ENCODE results near the gene U2AF1L4. TPM values are rescaled to one million over a fixed set of nuclear protein-coding genes. Genes with fewer than 3 reads are reported as not detected.

U2AF1L4 gene
- total RNA-seq, 4 donors from 2014 or later, result 18.8 to 45.5 (median 21.9) TPM

GRCh38 chr19:35768082-35768421 lies 22.8 kb upstream of the U2AF1L4 start:
- Histone ChIP-seq H3K4me1 (no peaks in the 10 kb centered on the region), H3K9me3 (no peaks in the 10 kb centered on the region), H3K27ac (no peak overlapping the region), H3K36me3 (peaks cover 49% of the 10 kb centered on the region), H3K4me3 (no peak overlapping the region), H3K27me3 (no peaks in the 10 kb centered on the region)
- DNase-seq (ENCODE audit: low spot score in 2 of 2), result no peak
- 91% methylated on average over 4 of the region's 15 CpGs for WGBS
- TF ChIP-seq CTCF (IDR thresholded peaks at IDR 0.05), result no peak
- no peak for TF ChIP-seq POLR2AphosphoS5 (IDR thresholded peaks at IDR 0.05)
- TF ChIP-seq POLR2A (IDR thresholded peaks at IDR 0.05), result no peak
- TF ChIP-seq EP300 (IDR thresholded peaks at IDR 0.05), result no peak

GRCh38 chr19:35767288-35768081 lies 22.3 kb upstream of the U2AF1L4 start:
- peaks cover 49% of the 10 kb centered on the region for H3K36me3 ChIP-seq
- no peaks in the 10 kb centered on the region for H3K4me1 ChIP-seq
- no peak overlapping the region for H3K4me3 ChIP-seq
- H3K27me3 ChIP-seq, result no peaks in the 10 kb centered on the region
- 83% methylated on average over 8 of the region's 34 CpGs for WGBS
- DNase-seq (ENCODE audit: low spot score in 2 of 2), result no peak
- H3K27ac ChIP-seq, result no peak overlapping the region
- H3K9me3 ChIP-seq, result no peaks in the 10 kb centered on the region
- no peak for TF ChIP-seq EP300 (IDR thresholded peaks at IDR 0.05)
- TF ChIP-seq CTCF (IDR thresholded peaks at IDR 0.05), result no peak

GRCh38 chr19:35766571-35767104 lies 21.4 kb upstream of the U2AF1L4 start:
- no peak overlapping the region for H3K27ac ChIP-seq
- 85% methylated on average over 2 of the region's 11 CpGs for WGBS
- H3K4me3 ChIP-seq, result no peak overlapping the region
- TF ChIP-seq POLR2A (IDR thresholded peaks at IDR 0.05), result no peak
- TF ChIP-seq CTCF (IDR thresholded peaks at IDR 0.05), result no peak
- no peak for TF ChIP-seq EP300 (IDR thresholded peaks at IDR 0.05)
- no peak for TF ChIP-seq POLR2AphosphoS5 (IDR thresholded peaks at IDR 0.05)
- H3K9me3 ChIP-seq, result no peaks in the 10 kb centered on the region
- H3K36me3 ChIP-seq, result peaks cover 57% of the 10 kb centered on the region
- no peaks in the 10 kb centered on the region for H3K27me3 ChIP-seq
- DNase-seq (ENCODE audit: low spot score in 2 of 2), result no peak
- H3K4me1 ChIP-seq, result no peaks in the 10 kb centered on the region

GRCh38 chr19:35764432-35765315 lies 19.5 kb upstream of the U2AF1L4 start:
- peaks cover 4% of the 10 kb centered on the region for H3K4me1 ChIP-seq
- peaks cover 58% of the 10 kb centered on the region for H3K36me3 ChIP-seq
- no peaks in the 10 kb centered on the region for H3K27me3 ChIP-seq
- 90% methylated on average over 17 of the region's 17 CpGs for WGBS
- no peak for TF ChIP-seq EP300 (IDR thresholded peaks at IDR 0.05)
- no peak overlapping the region for H3K4me3 ChIP-seq
- no peak overlapping the region for H3K27ac ChIP-seq
- H3K9me3 ChIP-seq, result no peaks in the 10 kb centered on the region
- no peak for DNase-seq (ENCODE audit: low spot score in 2 of 2)

DNA sequence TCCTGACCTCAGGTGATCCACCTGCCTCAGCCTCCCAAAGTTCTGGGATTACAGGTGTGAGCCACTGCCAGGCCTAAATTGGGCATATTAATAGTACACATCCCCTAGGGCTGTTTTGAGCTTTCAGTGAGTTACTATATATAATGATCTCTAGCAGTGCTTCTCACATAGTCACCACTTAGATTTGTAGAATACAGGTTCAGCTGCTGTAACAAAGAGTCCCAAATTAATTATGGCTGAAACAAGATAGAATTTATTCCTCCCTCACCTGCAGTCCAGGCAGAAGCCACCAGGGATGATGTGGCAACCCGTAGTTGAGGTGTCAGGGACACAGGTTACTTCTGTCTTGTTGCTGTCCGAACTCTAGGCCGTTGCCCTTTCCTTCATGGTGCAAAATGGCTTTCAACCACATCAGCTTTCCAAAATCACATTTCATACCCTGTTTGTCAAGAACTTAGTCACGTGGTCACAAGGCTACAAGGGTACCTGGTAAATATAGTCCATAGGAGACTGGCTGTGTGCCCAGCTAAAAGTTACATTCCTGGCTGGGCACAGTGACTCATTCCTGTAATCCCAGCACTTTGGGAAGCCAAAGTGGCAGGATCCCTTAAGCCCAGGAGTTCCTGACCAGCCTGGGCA lies 15.6 kb upstream of the U2AF1L4 start:
- no peaks in the 10 kb centered on the region for H3K9me3 ChIP-seq
- no peak for DNase-seq (ENCODE audit: low spot score in 2 of 2)
- peaks cover 31% of the 10 kb centered on the region for H3K36me3 ChIP-seq
- peaks cover 36% of the 10 kb centered on the region for H3K4me1 ChIP-seq
- 100% methylated on average over 4 of the region's 4 CpGs for WGBS
- no peak overlapping the region for H3K4me3 ChIP-seq
- TF ChIP-seq POLR2A (IDR thresholded peaks at IDR 0.05) (no peak), POLR2AphosphoS5 (IDR thresholded peaks at IDR 0.05) (no peak), CTCF (IDR thresholded peaks at IDR 0.05) (no peak), EP300 (IDR thresholded peaks at IDR 0.05) (no peak)
- H3K27me3 ChIP-seq, result no peaks in the 10 kb centered on the region
- H3K27ac ChIP-seq, result no peak overlapping the region
